HepG2 (cell line): ENCODE data around the gene ZNF445. TPM values are rescaled to one million over a fixed set of nuclear protein-coding genes. Genes with fewer than 3 reads are reported as not detected.

Experiments
- ATF6 ChIP-seq: sonication (generic); formaldehyde crosslinking; conservative IDR thresholded peaks from 2 replicates; pipeline ENCODE4 v1.4.0; 2020; ENCODE audit warnings: missing genetic modification reagents
- GATAD1 ChIP-seq: IDR thresholded peaks from 2 replicates; pipeline ENCODE4 v1.6.1; 2016; ENCODE audit warnings: missing genetic modification reagents, missing compliant biosample characterization
- HOMEZ ChIP-seq: IDR thresholded peaks from 2 replicates; pipeline ENCODE4 v1.6.1; 2016; ENCODE audit warnings: low read depth
- KIAA2018 ChIP-seq: sonication (generic); formaldehyde crosslinking; IDR thresholded peaks from 2 replicates; pipeline ENCODE4 v1.5.0; 2020; ENCODE audit warnings: mild to moderate bottlenecking, missing genetic modification reagents, borderline replicate concordance
- MIER3 ChIP-seq: IDR thresholded peaks from 2 replicates; pipeline ENCODE4 v1.6.1; 2016; ENCODE audit warnings: missing compliant biosample characterization, borderline replicate concordance
- NR0B2 ChIP-seq: sonication (generic); formaldehyde crosslinking; IDR thresholded peaks from 2 replicates; pipeline ENCODE4 v1.4.0; 2020; ENCODE audit warnings: mild to moderate bottlenecking, missing genetic modification reagents
- NR1H2 ChIP-seq: sonication (generic); formaldehyde crosslinking; IDR thresholded peaks from 2 replicates; pipeline ENCODE4 v1.8.1; 2022; ENCODE audit warnings: low read depth, missing genetic modification reagents, borderline replicate concordance
- POLR2AphosphoS5 ChIP-seq: IDR thresholded peaks from 2 replicates; pipeline ENCODE4 v1.6.1; 2012; ENCODE audit warnings: low read depth, low read length
- SALL1 ChIP-seq: sonication (generic); formaldehyde crosslinking; IDR thresholded peaks from 2 replicates; pipeline ENCODE4 v1.8.0; 2022; ENCODE audit warnings: mild to moderate bottlenecking, missing genetic modification reagents
- STAT6 ChIP-seq: sonication (generic); formaldehyde crosslinking; IDR thresholded peaks from 2 replicates; pipeline ENCODE4 v1.4.0; 2020; ENCODE audit warnings: missing genetic modification reagents, mild to moderate bottlenecking, borderline replicate concordance
- ZNF3 ChIP-seq: IDR thresholded peaks from 2 replicates; pipeline ENCODE4 v1.7.0; 2017; ENCODE audit warnings: inconsistent platforms
- ZNF83 ChIP-seq: sonication (generic); formaldehyde crosslinking; IDR thresholded peaks from 2 replicates; pipeline ENCODE4 v1.4.0; 2020; ENCODE audit warnings: missing genetic modification reagents, mild to moderate bottlenecking, borderline replicate concordance
- polyA plus RNA-seq, 8 experiments: library from polyadenylated mRNA; depleted of rRNA in 3 of 8; stranded (reverse) in 7 of 8; unstranded in 1 of 8; fragments of >200 nt; fragmentation: Illumina TruSeq in 4 of 8; extraction: Trizol in 4 of 8; gene quantifications; 2 replicates each; pipeline versions ENCODE4 v1.2.1 to v1.2.3, GENCODE V29; 2011 to 2016; ENCODE audit warnings: low read depth in 4 of 8, missing spikeins in 1 of 8, mixed read lengths in 1 of 8; ENCODE audit not compliant: insufficient read depth in 1 of 8
- total RNA-seq, 5 experiments: library from RNA; depleted of rRNA; stranded (reverse); fragments of >200 nt; fragmentation: Illumina TruSeq; extraction: Trizol; gene quantifications; 2 replicates each; pipeline ENCODE4 v1.2.3, GENCODE V29; 2016; ENCODE audit warnings: low read depth in 1 of 5

The ZNF445 gene
- total and polyA plus RNA-seq, 2 of the 13 experiments (the other 11 are each of a cell fraction or from before 2014, with no cell fraction given): 4.4 to 10.3 TPM

GRCh38 chr3:44477312-44478030 lies at the start of gene ZNF445 (continued):
- TF ChIP-seq ATF6 (CRISPR knock-in tag): no peak
- TF ChIP-seq MIER3 (CRISPR knock-in tag): peak; percentile 18; the same call in 1 of the 2 replicates
- no peak for TF ChIP-seq NR1H2 (CRISPR knock-in tag)
- no peak for TF ChIP-seq HOMEZ
- no peak; the same call in 1 of the 2 replicates for TF ChIP-seq POLR2AphosphoS5
- TF ChIP-seq ZNF3: no peak
- no peak for TF ChIP-seq ZNF83
- TF ChIP-seq NR0B2 (CRISPR knock-in tag): peak; percentile 73; the same call in 1 of the 2 replicates
- TF ChIP-seq KIAA2018 (CRISPR knock-in tag): no peak
- no peak for TF ChIP-seq STAT6 (CRISPR knock-in tag)
- peak; percentile 70 for TF ChIP-seq SALL1 (CRISPR knock-in tag)
- TF ChIP-seq GATAD1 (CRISPR knock-in tag): peak; percentile 61
